Fibroblast of the aortic adventitia (primary cell): Measurements from ENCODE around the gene HOXB4. TPM values are rescaled to one million over a fixed set of nuclear protein-coding genes. Genes with fewer than 3 reads are reported as not detected.

Experiments used
- DNase-seq: peaks from one replicate; pipeline ENCODE4 v3.0.0-alpha.2; 2010; ENCODE audit warnings: low read depth
- H3K4me3 ChIP-seq: 2 replicates; pipeline ENCODE4 v1.5.1; 2011; ENCODE audit warnings: low read depth, mild to moderate bottlenecking, control low read depth, low read length, moderate library complexity
- CTCF ChIP-seq: IDR thresholded peaks from 2 replicates; pipeline ENCODE4 v1.5.1; 2011; ENCODE audit warnings: mild to moderate bottlenecking, low read length, control low read depth, inconsistent platforms; ENCODE audit not compliant: insufficient read depth
- total RNA-seq: library from RNA; depleted of rRNA; stranded (reverse); fragments of >200 nt; gene quantifications from 2 replicates; pipeline ENCODE4 v1.2.3, GENCODE V29; 2012; ENCODE audit warnings: low replicate concordance

HOXB4 gene
- total RNA-seq, 1 donor: 3.8 TPM

DNA sequence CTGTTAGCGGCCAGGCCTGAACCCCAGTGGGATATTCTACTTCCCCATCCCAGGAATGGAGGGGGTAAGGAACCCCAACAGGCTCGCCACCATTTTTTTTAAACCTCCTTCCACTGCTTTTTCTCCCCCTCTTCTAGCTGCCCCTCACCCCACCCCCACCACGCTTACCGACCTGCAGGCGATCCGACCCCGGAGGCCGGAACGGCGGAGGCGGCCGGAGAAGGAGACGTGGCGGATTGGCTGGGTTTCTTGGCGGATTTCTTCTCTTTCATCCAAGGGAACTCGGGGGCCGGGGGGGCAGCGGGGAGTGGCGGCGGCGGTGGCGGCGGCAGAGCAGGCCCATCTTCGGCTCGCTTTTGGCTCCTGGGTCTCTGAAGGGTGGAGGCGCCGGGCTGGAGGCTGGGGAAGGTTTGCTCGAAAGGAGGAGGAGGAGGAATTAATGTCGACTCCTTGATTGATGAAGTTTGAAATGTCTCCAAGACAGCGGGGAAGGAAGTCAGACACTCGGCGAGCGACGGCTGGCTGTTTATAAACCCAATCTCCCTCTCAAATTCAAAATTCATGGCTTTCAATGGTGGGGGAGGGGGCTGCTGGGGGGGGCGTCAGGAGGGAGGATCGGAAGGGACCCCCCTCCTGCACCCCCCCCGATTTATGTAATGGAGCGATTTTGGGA, 33.7 kb downstream of the HOXB4 start:
- peak; percentile 93 for DNase-seq
- peak overlapping the region; percentile 83 for H3K4me3 ChIP-seq
- TF ChIP-seq CTCF: no peak

DNA sequence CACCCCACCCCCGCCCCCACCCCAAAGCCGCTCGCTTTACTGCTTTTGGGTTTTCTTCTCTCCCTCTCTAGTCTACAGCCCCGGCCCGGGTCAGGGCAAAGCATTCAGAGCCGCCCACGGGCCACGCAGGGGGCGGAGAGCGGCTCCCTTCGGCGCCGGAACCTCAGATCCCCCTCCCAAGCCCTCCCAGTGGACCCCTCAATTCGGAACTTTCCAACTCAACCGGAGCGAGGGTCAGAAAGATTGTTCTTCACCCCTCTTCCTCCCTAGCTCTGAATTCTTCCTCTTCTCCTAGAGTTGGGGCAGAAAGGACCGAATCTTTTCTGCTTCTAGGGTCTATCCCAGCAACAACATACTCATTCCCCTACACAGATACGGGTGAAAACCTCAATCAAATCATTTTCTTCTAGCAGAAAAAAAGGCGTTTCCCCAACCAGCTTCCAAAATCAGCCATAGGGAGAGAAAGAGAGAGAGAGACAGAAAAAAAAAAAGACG, 34.2 kb downstream of the HOXB4 start:
- peak; percentile 72 for DNase-seq
- no peak for TF ChIP-seq CTCF
- H3K4me3 ChIP-seq: peak overlapping the region; percentile 83

DNA sequence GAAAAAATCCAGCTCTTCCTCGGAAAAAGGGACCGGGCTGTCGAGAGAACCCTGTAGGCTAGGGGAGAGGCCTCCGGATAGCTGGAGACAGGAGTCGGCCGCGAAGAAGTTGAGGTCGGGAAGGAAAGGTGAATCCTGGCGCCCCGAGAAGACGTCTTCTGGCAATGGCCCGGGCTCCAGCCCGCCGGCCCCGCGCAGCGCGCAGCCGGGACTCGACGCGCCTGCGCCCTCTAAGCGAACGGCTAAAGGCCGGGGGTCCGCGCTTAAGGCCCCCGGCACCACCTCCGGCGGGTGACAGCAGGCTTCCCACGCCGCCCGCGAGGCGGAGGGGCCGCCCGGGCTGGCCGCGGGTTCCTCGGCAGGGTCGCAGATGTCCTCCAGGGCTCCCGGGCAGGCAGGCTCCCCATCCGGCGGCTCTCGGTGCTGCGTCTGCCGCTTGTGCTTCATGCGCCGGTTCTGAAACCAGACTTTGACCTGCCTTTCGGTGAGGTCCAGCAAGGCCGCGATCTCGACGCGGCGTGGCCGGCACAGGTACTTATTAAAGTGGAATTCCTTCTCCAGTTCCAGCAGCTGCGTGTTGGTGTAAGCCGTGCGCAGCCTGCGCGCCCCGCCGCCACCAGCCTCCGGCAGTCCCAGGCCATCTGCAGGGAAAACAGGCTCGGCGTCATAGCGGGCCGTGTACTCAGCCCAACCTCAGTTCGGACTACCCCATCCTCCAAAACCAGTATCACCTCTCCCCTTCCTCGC, 34.9 kb downstream of the HOXB4 start:
- H3K4me3 ChIP-seq: peak overlapping the region; percentile 83
- peak; percentile 16 for TF ChIP-seq CTCF
- peak; percentile 54 for DNase-seq

- peak; percentile 33 for DNase-seq
- TF ChIP-seq CTCF: no peak
- peak overlapping the region; percentile 83 for H3K4me3 ChIP-seq
Observed at GRCh38 chr17:48542698-48543106, 35.4 kb downstream of the HOXB4 start.

DNA sequence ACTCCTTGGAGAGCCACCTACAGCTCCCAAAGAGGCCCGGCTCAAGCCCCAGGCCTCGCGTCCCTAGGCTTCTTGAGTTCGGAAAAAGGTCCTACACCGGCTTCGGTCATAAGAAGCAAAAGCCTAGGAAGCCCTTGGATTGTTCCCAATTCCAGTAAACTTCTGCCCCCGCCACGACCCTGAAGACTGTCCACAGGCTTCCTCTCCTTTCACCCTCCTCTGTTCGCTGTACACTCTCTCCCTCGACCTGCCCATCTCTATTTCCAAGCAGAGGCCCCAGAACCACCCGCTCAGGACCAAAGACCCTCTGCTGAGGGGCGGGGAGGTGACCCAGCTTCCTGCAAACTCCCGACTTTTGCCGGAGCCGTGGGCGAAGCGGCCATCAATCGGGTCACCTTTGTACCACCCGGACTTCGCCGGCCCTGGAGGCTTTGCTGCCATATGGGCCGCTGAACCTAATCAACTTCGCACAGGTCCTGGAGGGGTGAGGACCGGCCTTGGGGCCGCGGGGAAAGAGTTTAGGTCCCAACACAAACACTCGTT, 36.0 kb downstream of the HOXB4 start:
- DNase-seq: no peak

More for the DNA sequence above, 36.0 kb downstream of the HOXB4 start:
- TF ChIP-seq CTCF: no peak
- H3K4me3 ChIP-seq: peak overlapping the region; percentile 83
